IMR-90 (cell line): ENCODE results near the gene EIF4G2.

ENCODE experiments used
- BHLHE40 ChIP-seq: fragments of 150-350 bp; IDR thresholded peaks from 2 replicates; pipeline ENCODE4 v1.6.1; 2016; ENCODE audit warnings: mild to moderate bottlenecking, low read depth, low read length
- CEBPB ChIP-seq: IDR thresholded peaks from 2 replicates; pipeline ENCODE4 v1.6.1; 2012; ENCODE audit warnings: low read depth, low read length, improper control_type of control experiment
- CHD1 ChIP-seq: IDR thresholded peaks from 2 replicates; pipeline ENCODE4 v1.6.1; 2012; ENCODE audit warnings: low read depth, low read length, improper control_type of control experiment
- CTCF ChIP-seq: conservative IDR thresholded peaks from 2 replicates; pipeline ENCODE4 v1.5.1; 2012; ENCODE audit warnings: mild to moderate bottlenecking, low read depth, low read length, improper control_type of control experiment
- ELK1 ChIP-seq: fragments of 150-350 bp; IDR thresholded peaks from 2 replicates; pipeline ENCODE4 v1.6.1; 2016; ENCODE audit warnings: low read depth, mild to moderate bottlenecking, low read length, moderate library complexity, borderline replicate concordance
- MAFK ChIP-seq: IDR thresholded peaks from 2 replicates; pipeline ENCODE4 v1.6.1; 2012; ENCODE audit warnings: low read depth, low read length, improper control_type of control experiment
- MXI1 ChIP-seq: IDR thresholded peaks from 2 replicates; pipeline ENCODE4 v1.6.1; 2012; ENCODE audit warnings: low read depth, mild to moderate bottlenecking, low read length, moderate library complexity, borderline replicate concordance
- NFE2L2 ChIP-seq: fragments of 150-350 bp; IDR thresholded peaks from 2 replicates; pipeline ENCODE4 v1.6.1; 2016; ENCODE audit warnings: low read depth, mild to moderate bottlenecking, low read length
- POLR2A ChIP-seq: IDR thresholded peaks from 2 replicates; pipeline ENCODE4 v1.6.1; 2012; ENCODE audit warnings: mild to moderate bottlenecking, low read depth, low read length
- RAD21 ChIP-seq: IDR thresholded peaks from 2 replicates; pipeline ENCODE4 v1.6.1; 2012; ENCODE audit warnings: low read length, improper control_type of control experiment
- RCOR1 ChIP-seq: IDR thresholded peaks from 2 replicates; pipeline ENCODE4 v1.6.1; 2012; ENCODE audit warnings: mild to moderate bottlenecking, low read length, improper control_type of control experiment; ENCODE audit not compliant: insufficient replicate concordance
- RFX5 ChIP-seq: IDR thresholded peaks from 2 replicates; pipeline ENCODE4 v1.8.0; 2012; ENCODE audit warnings: low read depth, mild to moderate bottlenecking, low read length, moderate library complexity
- SMC3 ChIP-seq: fragments of 150-350 bp; IDR thresholded peaks from 2 replicates; pipeline ENCODE4 v1.6.1; 2016; ENCODE audit warnings: low read depth, mild to moderate bottlenecking, antibody characterized with exemption, low read length, moderate library complexity
- USF2 ChIP-seq: fragments of 150-350 bp; IDR thresholded peaks from 2 replicates; pipeline ENCODE4 v1.6.1; 2017; ENCODE audit warnings: mild to moderate bottlenecking, antibody characterized with exemption, low read length, low read depth

GRCh38 chr11:10777393-10777793 lies 31.3 kb downstream of the EIF4G2 start:
- TF ChIP-seq CTCF (no peak), RFX5 (no peak), MXI1 (no peak), POLR2A (no peak), BHLHE40 (no peak), ELK1 (no peak), USF2 (no peak), CHD1 (no peak), SMC3 (no peak), RCOR1 (no peak), MAFK (no peak), NFE2L2 (no peak), RAD21 (no peak), CEBPB (no peak)
